MM.1S (cell line): ENCODE results near the gene PPM1G.

Source experiments
- DNase-seq: peaks from one replicate; pipeline ENCODE4 v3.0.0-alpha.2; 2015
- H2AFZ ChIP-seq: fragments of 300-600 bp; sonication (generic); 2 replicates; pipeline ENCODE4 v1.6.0; 2016; ENCODE audit warnings: antibody characterized with exemption, low read length
- H3F3A ChIP-seq: fragments of 300-600 bp; sonication (generic); 2 replicates; pipeline ENCODE4 v1.6.1; 2016; ENCODE audit warnings: mild to moderate bottlenecking, antibody characterized with exemption, low read length, moderate library complexity, mixed read lengths; ENCODE audit not compliant: insufficient read depth
- H3K27ac ChIP-seq: fragments of 300-600 bp; sonication (generic); 2 replicates; pipeline ENCODE4 v1.5.1; 2016; ENCODE audit warnings: mild to moderate bottlenecking, low read length
- H3K27me3 ChIP-seq: fragments of 300-600 bp; sonication (generic); replicated peaks from 2 replicates; pipeline ENCODE4 v1.6.0; 2016; ENCODE audit warnings: low read length; ENCODE audit not compliant: insufficient read depth
- H3K36me3 ChIP-seq: fragments of 300-600 bp; sonication (generic); replicated peaks from 2 replicates; pipeline ENCODE4 v1.6.1; 2016; ENCODE audit warnings: mild to moderate bottlenecking, low read length, mixed read lengths; ENCODE audit not compliant: insufficient read depth
- H3K4me1 ChIP-seq: fragments of 300-600 bp; sonication (generic); 2 replicates; pipeline ENCODE4 v1.6.1; 2016; ENCODE audit warnings: low read length, mixed read lengths
- H3K4me2 ChIP-seq: fragments of 300-600 bp; sonication (generic); 2 replicates; pipeline ENCODE4 v1.6.0; 2016; ENCODE audit warnings: low read depth, low read length
- H3K4me3 ChIP-seq: fragments of 300-600 bp; sonication (generic); 2 replicates; pipeline ENCODE4 v1.5.1; 2016; ENCODE audit warnings: low read length, mixed read lengths
- H3K79me2 ChIP-seq: fragments of 300-600 bp; sonication (generic); 2 replicates; pipeline ENCODE4 v1.6.1; 2016; ENCODE audit warnings: mixed run types, low read length, mixed read lengths
- H3K9ac ChIP-seq: fragments of 300-600 bp; sonication (generic); 2 replicates; pipeline ENCODE4 v1.6.1; 2016; ENCODE audit warnings: low read length, mixed read lengths
- H3K9me2 ChIP-seq: fragments of 300-600 bp; sonication (generic); replicated peaks from 2 replicates; pipeline ENCODE4 v1.6.1; 2016; ENCODE audit warnings: mild to moderate bottlenecking, low read length, mixed read lengths; ENCODE audit not compliant: insufficient read depth
- H3K9me3 ChIP-seq: fragments of 300-600 bp; sonication (generic); replicated peaks from 2 replicates; pipeline ENCODE4 v1.6.1; 2016; ENCODE audit warnings: mild to moderate bottlenecking, low read length, mixed read lengths; ENCODE audit not compliant: insufficient read depth
- H4K20me1 ChIP-seq: fragments of 300-600 bp; sonication (generic); 2 replicates; pipeline ENCODE4 v1.6.1; 2016; ENCODE audit warnings: mild to moderate bottlenecking, low read length, moderate library complexity, mixed read lengths; ENCODE audit not compliant: insufficient read depth
- EZH2 ChIP-seq: fragments of 300-600 bp; sonication (generic); optimal IDR thresholded peaks from 2 replicates; pipeline ENCODE3; 2017; ENCODE audit warnings: low read depth, mild to moderate bottlenecking, antibody characterized with exemption, low read length, mixed read lengths
- EZH2phosphoT487 ChIP-seq: fragments of 300-600 bp; sonication (generic); IDR thresholded peaks from 2 replicates; pipeline ENCODE4 v1.6.1; 2018; ENCODE audit warnings: antibody characterized with exemption, low read length
- TF ChIP-seq, protein P1 (sequence below): fragments of 300-600 bp; sonication (generic); IDR thresholded peaks from 2 replicates; pipeline ENCODE4 v1.5.1; 2016; ENCODE audit warnings: antibody characterized with exemption, low read length, mixed read lengths

Gene PPM1G

DNA sequence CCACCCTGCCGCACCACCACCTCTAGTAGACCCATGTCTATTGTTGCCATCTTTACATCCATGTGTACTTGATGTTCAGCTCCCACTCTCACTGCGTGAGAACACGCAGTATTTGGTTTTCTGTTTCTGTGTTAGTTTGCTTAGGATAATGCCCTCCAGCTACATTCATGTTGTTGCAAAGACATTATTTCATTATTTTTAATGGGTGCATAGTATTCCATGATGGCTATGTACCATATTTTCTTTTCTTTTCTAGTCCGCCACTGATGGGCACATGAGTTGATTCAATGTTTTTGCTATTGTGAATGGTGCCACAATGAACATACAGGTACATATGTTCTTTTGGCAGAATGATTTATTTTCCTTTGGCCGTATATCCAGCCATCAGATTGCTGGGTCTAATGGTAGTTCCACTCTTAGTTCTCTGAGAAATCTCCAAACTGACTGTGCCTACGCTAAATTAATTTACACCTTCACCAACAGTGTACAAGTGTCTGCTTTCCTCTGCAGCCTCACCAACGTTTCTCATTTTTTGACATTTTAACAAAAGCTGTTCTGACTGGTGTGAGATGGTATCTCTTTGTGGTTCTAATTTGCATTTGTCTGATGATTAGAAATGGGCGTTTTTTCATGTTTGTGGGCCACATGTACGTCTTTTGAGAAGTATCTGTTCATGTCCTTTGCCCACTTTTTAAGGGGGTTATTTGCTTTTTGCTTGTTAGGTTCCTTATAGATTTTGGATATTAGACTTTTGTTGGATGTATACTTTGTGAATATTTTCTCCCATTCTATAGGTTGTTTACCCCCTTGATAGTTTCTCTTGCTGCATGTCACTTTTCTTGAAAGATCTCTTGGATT is 18.3 kb downstream of the PPM1G start:
- H2AFZ ChIP-seq: no peak overlapping the region
- no peaks in the 10 kb centered on the region for H3K9me2 ChIP-seq
- no peak for DNase-seq
- H3K4me2 ChIP-seq: no peak overlapping the region
- no peaks in the 10 kb centered on the region for H3F3A ChIP-seq
- no peaks in the 10 kb centered on the region for H3K4me1 ChIP-seq
- no peaks in the 10 kb centered on the region for H3K9me3 ChIP-seq
- H3K9ac ChIP-seq: no peak overlapping the region
- TF ChIP-seq EZH2phosphoT487: no peak
- no peak for TF ChIP-seq EZH2
- TF ChIP-seq, protein P1, sequence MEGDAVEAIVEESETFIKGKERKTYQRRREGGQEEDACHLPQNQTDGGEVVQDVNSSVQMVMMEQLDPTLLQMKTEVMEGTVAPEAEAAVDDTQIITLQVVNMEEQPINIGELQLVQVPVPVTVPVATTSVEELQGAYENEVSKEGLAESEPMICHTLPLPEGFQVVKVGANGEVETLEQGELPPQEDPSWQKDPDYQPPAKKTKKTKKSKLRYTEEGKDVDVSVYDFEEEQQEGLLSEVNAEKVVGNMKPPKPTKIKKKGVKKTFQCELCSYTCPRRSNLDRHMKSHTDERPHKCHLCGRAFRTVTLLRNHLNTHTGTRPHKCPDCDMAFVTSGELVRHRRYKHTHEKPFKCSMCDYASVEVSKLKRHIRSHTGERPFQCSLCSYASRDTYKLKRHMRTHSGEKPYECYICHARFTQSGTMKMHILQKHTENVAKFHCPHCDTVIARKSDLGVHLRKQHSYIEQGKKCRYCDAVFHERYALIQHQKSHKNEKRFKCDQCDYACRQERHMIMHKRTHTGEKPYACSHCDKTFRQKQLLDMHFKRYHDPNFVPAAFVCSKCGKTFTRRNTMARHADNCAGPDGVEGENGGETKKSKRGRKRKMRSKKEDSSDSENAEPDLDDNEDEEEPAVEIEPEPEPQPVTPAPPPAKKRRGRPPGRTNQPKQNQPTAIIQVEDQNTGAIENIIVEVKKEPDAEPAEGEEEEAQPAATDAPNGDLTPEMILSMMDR: no peak
- H3K4me3 ChIP-seq: no peak overlapping the region
- H3K36me3 ChIP-seq: no peaks in the 10 kb centered on the region
- no peaks in the 10 kb centered on the region for H3K27me3 ChIP-seq
- no peaks in the 10 kb centered on the region; the same call in 1 of the 2 replicates for H4K20me1 ChIP-seq
- peaks cover 84% of the 10 kb centered on the region for H3K79me2 ChIP-seq
- no peak overlapping the region for H3K27ac ChIP-seq

DNA sequence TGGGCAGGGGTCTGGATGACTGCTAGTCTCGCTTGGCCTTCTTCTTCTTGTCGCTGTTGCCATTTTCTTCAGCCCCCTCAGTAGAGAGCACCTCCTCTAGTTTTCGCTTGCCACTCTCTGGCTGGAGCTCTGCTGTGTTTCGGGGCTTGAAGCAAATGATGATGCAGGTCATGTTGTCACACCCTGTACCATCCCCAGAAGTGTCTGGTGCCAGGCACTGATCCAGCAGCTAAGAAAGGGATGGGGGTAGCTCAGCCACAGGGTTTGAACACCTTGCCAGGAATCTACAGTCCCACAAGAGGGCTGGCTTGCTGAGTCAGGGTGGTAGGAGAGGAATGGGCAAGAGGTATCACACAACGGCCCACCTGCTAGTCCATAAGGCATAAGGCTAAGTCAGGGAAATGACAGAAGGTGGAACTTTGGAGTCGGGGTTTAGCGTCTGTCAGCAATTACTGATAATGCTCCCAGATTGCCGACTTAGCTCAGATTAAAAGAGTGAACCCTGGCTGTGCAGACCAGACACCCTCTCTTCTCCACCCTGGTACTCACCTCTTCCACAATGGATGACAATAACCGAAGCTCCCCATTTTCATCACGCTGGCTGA is 27.7 kb downstream of the PPM1G start:
- Histone ChIP-seq H3K4me2 (no peak overlapping the region), H3K27ac (no peak overlapping the region)

DNA sequence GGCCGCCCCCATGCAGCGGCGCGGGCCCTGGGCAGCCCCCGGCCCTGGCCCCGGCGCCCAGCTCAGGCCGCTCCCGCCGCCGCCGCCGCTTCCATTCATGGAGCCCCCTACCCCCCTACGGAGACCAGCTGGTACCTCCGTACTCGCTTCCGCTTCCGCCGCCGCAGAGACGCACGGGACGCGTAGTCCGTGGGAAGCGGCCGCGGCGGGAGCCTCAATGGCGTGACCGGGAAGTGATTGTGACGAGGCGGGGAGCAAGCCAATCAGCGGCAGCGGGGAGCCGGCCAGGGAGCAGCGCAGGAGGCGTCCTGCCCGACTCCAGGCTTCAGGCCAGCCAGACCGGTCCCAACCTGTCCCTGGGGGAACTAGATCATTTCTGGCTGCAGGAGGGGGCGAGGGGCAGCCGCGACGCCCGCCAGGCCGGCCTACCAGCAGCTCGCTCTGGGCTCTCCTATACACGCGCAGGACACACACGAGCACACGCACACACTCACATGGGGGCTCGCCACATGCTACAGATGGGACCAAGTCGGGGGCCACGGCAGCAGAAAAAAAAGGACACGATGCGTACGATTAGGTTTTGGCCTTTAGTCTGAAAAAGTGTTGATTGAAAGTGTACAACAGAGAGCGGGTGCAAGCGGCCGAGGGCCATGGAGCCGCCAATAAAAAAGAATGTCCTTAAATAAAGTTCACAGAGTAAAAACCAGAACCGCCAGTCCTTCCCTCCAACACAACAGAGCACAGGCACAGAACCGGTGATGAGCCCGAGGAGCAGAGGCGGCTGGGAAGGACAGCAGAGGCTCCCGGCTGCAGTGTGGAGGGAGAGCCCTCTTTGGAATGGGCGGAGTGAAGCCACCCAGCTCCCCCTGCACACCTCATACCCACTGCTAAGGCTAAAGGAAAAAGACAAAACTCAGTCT is 28.5 kb downstream of the PPM1G start, which contains the start of gene ZNF513:
ZNF513 (minus strand) TSS at position 109 of the 920 bp plus-strand sequence. CDS start 208 bp downstream, outside the sequence.
- Histone ChIP-seq H3K36me3 (peaks cover 6% of the 10 kb centered on the region), H2AFZ (peak within 1 kb of the TSS; percentile 74), H4K20me1 (no peaks in the 10 kb centered on the region), H3K4me1 (no peaks in the 10 kb centered on the region), H3K27ac (peak within 1 kb of the TSS; percentile 37; the same call in 1 of the 2 replicates), H3K4me3 (peak within 1 kb of the TSS; percentile 93), H3F3A (peaks cover 29% of the 10 kb centered on the region), H3K79me2 (peaks cover 35% of the 10 kb centered on the region), H3K4me2 (peak within 1 kb of the TSS; percentile 74), H3K27me3 (no peaks in the 10 kb centered on the region), H3K9me2 (no peaks in the 10 kb centered on the region), H3K9me3 (no peaks in the 10 kb centered on the region), H3K9ac (peak within 1 kb of the TSS; percentile 76)
- peak; percentile 83 for DNase-seq
- TF ChIP-seq EZH2phosphoT487 (no peak), EZH2 (no peak)
- TF ChIP-seq, protein P1: no peak

More for the DNA sequence above, 27.7 kb downstream of the PPM1G start:
- Histone ChIP-seq H3K9me3 (no peaks in the 10 kb centered on the region), H3K79me2 (peaks cover 38% of the 10 kb centered on the region), H3K4me1 (no peaks in the 10 kb centered on the region), H3K36me3 (peaks cover 6% of the 10 kb centered on the region), H4K20me1 (no peaks in the 10 kb centered on the region), H3K27me3 (no peaks in the 10 kb centered on the region), H3F3A (peaks cover 29% of the 10 kb centered on the region), H2AFZ (no peak overlapping the region), H3K9ac (no peak overlapping the region), H3K4me3 (no peak overlapping the region), H3K9me2 (no peaks in the 10 kb centered on the region)
- no peak for TF ChIP-seq EZH2phosphoT487
- no peak for TF ChIP-seq EZH2
- TF ChIP-seq, protein P1: no peak
- no peak for DNase-seq
